ENCODE measurements around the gene TMEM121B.

TMEM121B gene

DNA sequence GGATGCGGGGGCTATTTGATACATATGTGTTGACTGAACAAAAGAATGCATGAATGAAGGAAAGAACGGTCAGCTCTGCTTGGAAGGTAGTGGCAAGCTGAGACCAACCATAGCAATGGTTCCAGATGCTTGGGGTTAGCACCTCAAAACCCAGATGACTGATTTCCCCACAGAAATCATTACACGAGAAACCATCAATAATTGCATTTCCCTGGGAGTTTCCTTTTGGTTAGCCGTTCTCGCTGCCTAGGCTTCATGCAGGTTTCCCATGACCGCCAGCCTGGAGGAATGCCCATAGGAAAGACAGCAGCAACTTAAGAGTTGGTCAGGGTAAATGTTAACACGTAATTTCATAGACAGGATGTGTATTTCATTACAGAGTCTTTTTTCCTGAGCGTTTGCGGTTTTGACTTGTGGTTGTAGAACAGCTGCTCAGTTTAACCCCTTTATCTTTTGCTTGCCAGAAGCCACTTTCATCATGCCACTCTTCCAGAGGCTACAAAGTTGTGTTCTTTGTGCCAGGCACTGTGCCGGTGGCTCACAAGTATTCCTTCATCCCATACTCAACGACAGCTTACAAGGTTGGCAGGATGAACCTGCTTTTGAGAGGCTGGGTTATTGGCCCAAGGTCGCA is 33.5 kb downstream of the TMEM121B start:
- DNase-seq: no peak

DNA sequence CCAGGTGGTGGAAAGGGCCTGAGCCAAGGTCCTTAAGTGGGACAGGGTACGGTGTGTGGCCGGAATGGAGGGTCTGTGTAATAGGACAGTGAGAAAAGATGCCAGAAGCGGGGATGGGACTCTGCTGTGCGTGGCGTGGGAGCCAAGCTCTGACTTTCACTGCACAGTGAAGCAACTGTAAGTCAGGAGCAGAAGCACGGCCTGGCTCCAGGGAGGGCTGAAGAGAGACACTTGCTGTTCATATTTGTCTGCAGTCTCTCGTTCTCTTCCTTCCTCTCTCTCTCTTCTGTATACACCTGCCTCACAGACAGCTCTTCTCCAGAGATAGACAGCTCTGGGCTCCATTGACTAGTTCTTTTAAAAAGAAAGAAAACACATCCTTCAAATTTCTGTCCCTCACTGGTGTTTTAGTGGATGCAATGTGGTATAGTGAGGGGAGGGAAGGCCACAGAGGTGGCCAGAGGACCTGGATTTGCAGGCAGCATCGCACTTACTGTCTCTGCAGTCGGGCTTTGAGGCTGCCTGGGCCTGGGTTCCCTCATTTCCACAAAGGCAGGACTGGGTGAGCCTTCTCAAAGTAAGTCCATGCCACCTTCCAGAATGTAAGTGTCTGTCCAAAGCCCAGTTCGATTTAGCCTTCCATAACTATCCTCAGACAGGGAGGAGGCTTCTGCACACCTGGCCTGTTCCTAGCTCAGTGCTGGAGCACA is 34.2 kb downstream of the TMEM121B start:
- DNase-seq: no peak

DNA sequence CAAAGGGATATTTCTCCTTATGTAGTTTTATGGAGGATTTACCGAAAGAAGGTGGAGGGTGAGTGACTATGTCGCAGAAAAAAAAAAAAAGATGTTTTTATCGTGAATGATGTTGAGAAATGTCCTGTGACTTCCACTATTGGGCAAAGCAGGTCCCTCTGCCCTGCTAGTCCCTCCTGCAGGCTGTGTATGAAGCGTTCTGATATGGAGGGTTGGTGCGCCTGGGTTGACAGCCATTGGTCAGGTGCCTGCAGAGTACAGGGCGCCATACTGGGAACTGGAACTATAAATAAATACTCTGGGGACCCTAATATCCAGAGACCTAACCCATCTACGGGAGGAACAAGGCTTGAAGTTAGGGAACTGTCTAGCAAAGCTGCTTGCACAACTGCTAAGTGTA is 34.9 kb downstream of the TMEM121B start:
- no peak for DNase-seq

DNA sequence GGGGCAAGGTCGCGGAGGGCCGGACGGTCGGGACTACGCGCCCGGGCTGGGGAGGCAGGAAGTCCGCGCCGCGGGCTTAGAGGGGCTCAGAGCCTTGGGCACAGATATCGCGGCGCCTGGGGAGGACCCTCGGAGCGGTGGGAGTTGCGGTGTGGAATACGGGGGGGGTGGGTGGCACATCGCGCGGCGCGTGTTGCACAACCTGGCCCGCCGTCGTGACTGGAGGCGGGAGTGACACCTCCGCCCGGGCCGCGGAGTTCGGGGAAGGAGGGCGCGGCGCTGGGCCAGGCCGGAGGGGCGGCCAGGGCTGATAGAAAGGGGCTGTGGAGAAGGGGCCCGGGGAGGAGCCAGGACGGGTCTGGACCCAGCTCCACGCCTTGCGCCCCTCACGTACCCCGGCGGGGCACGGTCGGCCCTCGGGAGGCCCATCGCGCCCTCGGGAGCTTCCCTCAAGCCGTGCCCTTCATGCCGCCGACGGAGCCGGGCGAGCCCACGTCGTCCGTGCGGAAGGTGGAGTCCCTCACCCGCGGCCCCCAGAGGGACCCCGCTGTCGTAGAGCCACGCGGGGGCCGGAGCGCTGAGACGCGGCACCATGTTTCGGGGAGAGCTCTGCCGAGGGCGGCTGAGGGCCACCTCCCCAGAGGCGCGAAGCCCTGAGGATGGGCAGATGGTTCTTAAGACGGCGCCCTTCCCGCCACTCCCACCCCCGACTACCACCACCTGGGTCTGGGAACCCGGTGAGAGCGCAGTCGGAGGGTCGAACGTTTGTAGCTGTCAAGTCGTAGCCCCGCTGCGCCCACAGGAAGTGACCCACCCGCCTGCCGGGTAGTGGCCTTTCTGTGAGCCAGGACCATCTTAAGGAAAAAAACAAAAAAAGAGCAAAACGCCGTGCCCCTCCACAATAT is 35.6 kb downstream of the TMEM121B start:
- DNase-seq: no peak

DNA sequence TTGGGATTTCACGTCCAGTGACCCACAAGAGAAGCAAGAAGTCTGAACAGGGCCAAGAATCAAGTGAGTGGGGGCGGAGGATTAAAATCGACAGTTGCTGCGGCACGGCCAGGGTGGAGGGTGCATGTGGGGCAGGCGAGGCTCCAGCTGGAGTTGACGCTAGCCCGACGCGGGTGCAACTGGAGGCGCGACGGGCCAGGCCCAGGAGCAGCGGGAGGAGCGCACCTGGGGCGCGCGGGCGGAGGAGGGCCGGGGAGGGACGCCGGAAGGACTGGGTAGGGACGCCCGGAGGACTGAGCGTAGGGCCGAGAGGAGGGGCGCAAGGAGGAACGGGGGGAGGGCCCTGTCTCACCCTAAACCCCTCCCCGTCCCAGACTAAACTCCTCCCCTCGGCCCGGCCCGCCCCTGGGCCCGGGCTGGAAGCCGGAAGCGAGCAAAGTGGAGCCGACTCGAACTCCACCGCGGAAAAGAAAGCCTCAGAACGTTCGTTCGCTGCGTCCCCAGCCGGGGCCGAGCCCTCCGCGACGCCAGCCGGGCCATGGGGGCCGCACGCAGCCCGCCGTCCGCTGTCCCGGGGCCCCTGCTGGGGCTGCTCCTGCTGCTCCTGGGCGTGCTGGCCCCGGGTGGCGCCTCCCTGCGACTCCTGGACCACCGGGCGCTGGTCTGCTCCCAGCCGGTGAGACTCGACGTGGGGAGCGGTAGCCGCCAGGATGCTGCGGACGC is 36.4 kb downstream of the TMEM121B start, which contains the start of gene IL17RA:
Gene IL17RA, plus strand, starts transcription at position 447 of the 723 bp plus-strand sequence. Its CDS starts 92 bp downstream, at position 539.
- peak; percentile 70 for DNase-seq

DNA sequence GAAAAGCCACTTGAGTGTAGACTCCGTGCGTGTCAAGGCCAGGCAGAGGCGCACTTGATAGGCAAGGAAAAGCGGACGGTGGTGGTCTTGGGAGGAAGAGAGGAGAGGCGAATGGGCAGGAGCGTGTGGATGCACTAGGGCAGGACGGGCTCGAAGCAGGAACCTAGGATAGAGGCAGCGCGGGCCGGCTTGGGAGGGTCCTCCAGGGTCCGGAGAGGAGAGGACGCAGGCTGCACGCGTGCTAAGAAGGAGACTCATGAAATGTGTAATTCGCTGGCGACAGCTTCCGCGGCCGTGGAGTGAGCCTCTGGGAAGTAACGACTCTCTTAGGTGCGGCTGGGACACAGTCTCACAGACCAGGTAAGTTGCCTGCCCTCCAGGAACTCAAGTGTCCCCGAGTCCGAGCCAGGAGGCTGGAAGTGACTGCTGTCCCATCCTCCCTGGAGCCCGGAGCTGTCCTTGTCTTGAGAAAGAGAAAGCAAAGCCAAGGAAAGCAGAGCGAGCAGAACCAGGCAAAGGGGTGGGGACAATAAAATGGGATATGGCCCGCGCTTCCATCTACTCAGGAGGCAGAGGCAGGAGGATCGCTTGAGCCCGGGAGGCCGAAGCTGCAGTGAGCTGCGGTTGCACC is 37.2 kb downstream of the TMEM121B start:
- DNase-seq: no peak

DNA sequence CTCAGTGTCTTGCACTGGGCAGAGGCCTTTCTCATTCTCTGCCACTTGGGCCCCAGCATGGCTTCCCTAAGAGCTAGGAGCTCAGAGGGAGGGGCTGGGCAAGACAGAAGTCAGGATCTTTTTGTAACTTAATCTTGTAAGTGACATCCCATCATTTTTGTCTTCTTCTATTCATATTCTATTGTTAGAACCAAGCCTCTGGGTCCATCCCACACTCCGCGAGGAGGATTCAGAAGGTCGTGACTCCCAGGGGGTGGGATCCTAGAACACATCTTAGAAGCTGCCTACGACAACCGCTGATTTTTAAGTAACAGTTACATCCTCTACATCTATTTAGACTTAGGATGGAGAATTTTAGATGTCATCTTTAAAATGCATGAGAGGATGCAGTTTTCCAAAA is 37.9 kb downstream of the TMEM121B start:
- DNase-seq: no peak

DNA sequence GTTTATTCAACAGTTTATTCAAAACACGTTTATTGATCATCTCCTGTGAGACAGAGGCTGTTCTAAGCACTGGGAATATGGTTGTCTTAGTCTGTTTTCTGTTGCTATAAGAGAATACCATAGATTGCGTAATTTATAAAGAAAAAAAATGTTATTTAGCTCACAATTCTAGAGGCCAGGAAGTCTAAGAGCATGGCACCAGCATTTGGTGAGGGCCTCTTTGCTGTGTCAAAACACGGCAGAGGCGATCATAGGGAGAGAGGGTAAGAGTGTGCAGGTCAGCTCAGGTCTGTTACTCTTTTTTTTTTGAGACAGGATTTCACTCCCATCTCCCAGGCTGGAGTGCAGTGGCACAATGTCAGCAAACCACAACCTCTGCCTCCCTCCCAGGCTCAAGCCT is 41.6 kb downstream of the TMEM121B start:
- no peak for DNase-seq

DNA sequence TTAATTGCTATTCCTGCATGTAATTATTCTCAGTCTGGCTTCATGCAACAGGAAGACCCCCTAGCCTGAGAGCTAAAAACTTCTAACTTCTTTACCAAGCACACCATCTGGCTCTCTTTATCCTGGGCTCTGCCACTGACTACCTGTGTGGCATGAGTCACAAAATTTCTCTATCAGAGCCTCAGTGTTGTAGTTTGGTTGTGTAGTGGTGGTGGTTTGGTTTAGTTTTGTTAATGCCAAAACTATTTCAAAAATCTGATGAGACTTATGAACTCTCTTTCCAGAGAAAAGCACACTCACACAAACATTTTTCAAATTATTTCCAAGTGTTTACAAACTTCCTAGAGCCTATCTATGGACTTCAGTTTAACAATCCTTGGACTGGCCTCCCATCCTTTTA is 43.9 kb downstream of the TMEM121B start:
- DNase-seq: no peak

DNA sequence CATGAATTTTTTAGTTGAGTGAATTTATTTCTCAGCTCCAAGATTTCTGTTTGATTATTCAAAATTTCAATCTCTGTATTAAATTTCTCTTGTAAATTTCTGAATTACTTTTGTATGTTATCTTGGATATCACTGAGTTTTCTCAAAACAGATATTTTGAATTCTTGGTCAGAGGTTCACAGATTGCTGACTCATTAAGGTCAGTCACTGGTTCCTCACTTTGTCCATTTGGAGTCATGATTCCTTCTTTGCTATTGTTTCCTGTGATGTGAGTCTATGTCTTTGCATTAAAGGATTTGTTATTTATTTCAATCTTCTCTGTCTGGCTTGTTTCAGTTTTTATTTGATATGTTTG is 46.5 kb downstream of the TMEM121B start:
- no peak for DNase-seq

DNA sequence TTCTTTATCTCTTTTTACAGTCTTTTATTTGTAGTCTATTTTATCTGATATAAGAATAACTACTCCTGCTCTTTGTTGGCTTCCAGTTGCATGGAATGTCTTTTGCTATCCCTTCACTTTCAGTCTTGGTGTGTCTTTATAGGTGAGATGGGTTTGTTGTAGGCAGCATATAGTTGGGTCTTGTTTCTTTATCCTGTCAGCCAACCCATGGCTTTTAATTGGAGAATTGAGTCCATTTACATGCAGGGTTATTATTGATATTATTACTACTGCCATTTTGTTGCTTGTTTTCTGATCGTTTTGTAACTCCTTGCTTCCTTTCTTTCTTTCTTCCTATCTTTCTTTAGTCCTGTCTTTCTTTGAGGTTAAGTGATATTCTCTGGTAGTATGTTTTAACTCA is 48.3 kb downstream of the TMEM121B start:
- DNase-seq: no peak
